Upper lobe of right lung (tissue), 1 donor: ENCODE results near the gene ATP6AP1. TPM values are rescaled to one million over a fixed set of nuclear protein-coding genes. Genes with fewer than 3 reads are reported as not detected.

Experiments used
- ATAC-seq: fragments of 200-7000 bp; cut with Tn5 transposase; one replicate; pipeline ENCODE4 v1.9.1; 2020; ENCODE audit warnings: mild to moderate bottlenecking, moderate library complexity
- DNase-seq: peaks from one replicate; pipeline ENCODE4 v3.0.0-alpha.2; 2020
- H3K27ac ChIP-seq: fragments of 200-600 bp; one replicate; pipeline ENCODE4 v1.8.0; 2022
- H3K27me3 ChIP-seq: fragments of 200-600 bp; one replicate; pipeline ENCODE4 v1.8.0; 2022; ENCODE audit warnings: mild to moderate bottlenecking
- H3K36me3 ChIP-seq: fragments of 200-600 bp; one replicate; pipeline ENCODE4 v1.8.0; 2022
- H3K4me1 ChIP-seq: fragments of 200-600 bp; one replicate; pipeline ENCODE4 v1.8.0; 2022
- H3K4me3 ChIP-seq: fragments of 200-600 bp; one replicate; pipeline ENCODE4 v1.8.0; 2022; ENCODE audit warnings: mild to moderate bottlenecking
- H3K9me3 ChIP-seq: fragments of 200-600 bp; one replicate; pipeline ENCODE4 v1.8.0; 2022
- intact Hi-C: fragments of 100-400 bp; cut with DNase I; formaldehyde crosslinking; loops from one replicate; pipeline ENCODE4 v1.11.0; 2022
- total RNA-seq: library from RNA; stranded (reverse); fragmentation: NEBNext Ultra II Directional; extraction: Animal tissue kit (Norgen Biotek cat#: 25700); gene quantifications from one replicate; pipeline ENCODE4 v1.2.1, GENCODE V29; 2021
- TF ChIP-seq, protein P1 (sequence below): fragments of 200-600 bp; IDR thresholded peaks from one replicate; pipeline ENCODE4 v1.8.0; 2022; ENCODE audit warnings: antibody characterized with exemption
- donor health status: DM: no; HTN: yes; CAD: no; lungs with severe emphysema.

Gene ATP6AP1
- total RNA-seq, 1 donor from 2014 or later = 193 TPM

- DNase-seq (no peak), ATAC-seq (no peak)
- peaks cover 15% of the 10 kb centered on the region for H3K36me3 ChIP-seq
- TF ChIP-seq, protein P1, sequence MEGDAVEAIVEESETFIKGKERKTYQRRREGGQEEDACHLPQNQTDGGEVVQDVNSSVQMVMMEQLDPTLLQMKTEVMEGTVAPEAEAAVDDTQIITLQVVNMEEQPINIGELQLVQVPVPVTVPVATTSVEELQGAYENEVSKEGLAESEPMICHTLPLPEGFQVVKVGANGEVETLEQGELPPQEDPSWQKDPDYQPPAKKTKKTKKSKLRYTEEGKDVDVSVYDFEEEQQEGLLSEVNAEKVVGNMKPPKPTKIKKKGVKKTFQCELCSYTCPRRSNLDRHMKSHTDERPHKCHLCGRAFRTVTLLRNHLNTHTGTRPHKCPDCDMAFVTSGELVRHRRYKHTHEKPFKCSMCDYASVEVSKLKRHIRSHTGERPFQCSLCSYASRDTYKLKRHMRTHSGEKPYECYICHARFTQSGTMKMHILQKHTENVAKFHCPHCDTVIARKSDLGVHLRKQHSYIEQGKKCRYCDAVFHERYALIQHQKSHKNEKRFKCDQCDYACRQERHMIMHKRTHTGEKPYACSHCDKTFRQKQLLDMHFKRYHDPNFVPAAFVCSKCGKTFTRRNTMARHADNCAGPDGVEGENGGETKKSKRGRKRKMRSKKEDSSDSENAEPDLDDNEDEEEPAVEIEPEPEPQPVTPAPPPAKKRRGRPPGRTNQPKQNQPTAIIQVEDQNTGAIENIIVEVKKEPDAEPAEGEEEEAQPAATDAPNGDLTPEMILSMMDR = no peak
- H3K27me3 ChIP-seq = no peaks in the 10 kb centered on the region
- no peak overlapping the region for H3K4me3 ChIP-seq
- intact Hi-C loops = no loop called here
- H3K9me3 ChIP-seq = no peaks in the 10 kb centered on the region
- H3K27ac ChIP-seq = no peak overlapping the region
- H3K4me1 ChIP-seq = peaks cover 3% of the 10 kb centered on the region
Observed at GRCh38 chrX:154401045-154401799, 27.3 kb upstream of the ATP6AP1 start.

DNA sequence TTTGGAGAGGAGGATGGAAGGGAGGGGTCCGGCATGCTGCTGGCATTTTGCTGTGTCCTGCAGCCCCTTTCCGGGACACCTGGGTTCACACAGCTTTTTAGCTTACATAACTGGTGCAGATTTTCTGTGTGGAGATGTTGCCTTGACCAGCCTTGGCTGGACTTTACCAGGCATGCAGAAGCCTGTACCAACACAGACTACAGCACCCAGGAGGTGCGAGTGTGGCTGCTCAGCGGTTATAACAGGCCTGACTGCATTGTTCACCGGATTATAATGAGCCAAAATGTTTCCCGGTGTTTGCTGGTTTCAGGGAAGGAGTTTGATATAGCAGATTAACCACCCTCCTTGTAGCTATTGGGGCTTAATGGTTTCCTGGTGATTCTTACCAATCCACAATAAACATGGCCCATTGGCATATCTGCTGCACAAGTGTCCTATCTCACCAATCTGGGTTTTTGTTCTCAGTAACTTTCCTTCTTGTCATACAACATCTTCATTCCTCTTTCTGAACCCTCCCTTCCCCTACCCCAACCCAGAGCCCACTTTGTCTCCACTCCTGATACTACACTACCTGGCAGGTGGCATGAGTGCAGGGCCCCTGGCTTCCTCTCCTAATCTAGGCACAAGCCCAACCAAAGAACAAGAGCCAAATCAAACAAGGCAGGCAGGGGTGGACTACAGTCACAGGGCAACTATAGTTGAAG lies 26.4 kb upstream of the ATP6AP1 start:
- DNase-seq = no peak
- no peaks in the 10 kb centered on the region for H3K27me3 ChIP-seq
- no peak for ATAC-seq
- H3K9me3 ChIP-seq = no peaks in the 10 kb centered on the region
- no peak overlapping the region for H3K27ac ChIP-seq
- peaks cover 3% of the 10 kb centered on the region for H3K4me1 ChIP-seq
- peaks cover 15% of the 10 kb centered on the region for H3K36me3 ChIP-seq
- intact Hi-C loops = no loop called here
- TF ChIP-seq, protein P1 = no peak
- no peak overlapping the region for H3K4me3 ChIP-seq

GRCh38 chrX:154402622-154403127 lies 25.8 kb upstream of the ATP6AP1 start:
- no peak overlapping the region for H3K27ac ChIP-seq
- DNase-seq (no peak), ATAC-seq (no peak)
- H3K4me1 ChIP-seq = peaks cover 3% of the 10 kb centered on the region
- no peak overlapping the region for H3K4me3 ChIP-seq
- intact Hi-C loops = no loop called here
- TF ChIP-seq, protein P1 = no peak
- no peaks in the 10 kb centered on the region for H3K9me3 ChIP-seq
- H3K36me3 ChIP-seq = peaks cover 15% of the 10 kb centered on the region
- H3K27me3 ChIP-seq = no peaks in the 10 kb centered on the region

GRCh38 chrX:154403192-154403591 lies 25.3 kb upstream of the ATP6AP1 start:
- intact Hi-C loops = no loop called here
- TF ChIP-seq, protein P1 = no peak
- H3K27me3 ChIP-seq = no peaks in the 10 kb centered on the region
- no peak for ATAC-seq
- no peak overlapping the region for H3K27ac ChIP-seq
- no peaks in the 10 kb centered on the region for H3K9me3 ChIP-seq
- DNase-seq = no peak
- H3K4me1 ChIP-seq = peaks cover 3% of the 10 kb centered on the region
- no peak overlapping the region for H3K4me3 ChIP-seq
- H3K36me3 ChIP-seq = peaks cover 15% of the 10 kb centered on the region

GRCh38 chrX:154403858-154404257 lies 24.6 kb upstream of the ATP6AP1 start:
- TF ChIP-seq, protein P1 = no peak
- Histone ChIP-seq H3K27me3 (no peaks in the 10 kb centered on the region), H3K9me3 (no peaks in the 10 kb centered on the region), H3K4me1 (peaks cover 3% of the 10 kb centered on the region), H3K4me3 (no peak overlapping the region), H3K36me3 (peaks cover 15% of the 10 kb centered on the region), H3K27ac (no peak overlapping the region)
- intact Hi-C loops = no loop called here
- no peak for DNase-seq
- ATAC-seq = no peak
